ENCODE results near the gene ICA1. TPM values are rescaled to one million over a fixed set of nuclear protein-coding genes. Genes with fewer than 3 reads are reported as not detected.

Gene ICA1
- total and polyA plus RNA-seq, 2 experiments from 2014 or later, result 45.2 to 83.7 TPM

DNA sequence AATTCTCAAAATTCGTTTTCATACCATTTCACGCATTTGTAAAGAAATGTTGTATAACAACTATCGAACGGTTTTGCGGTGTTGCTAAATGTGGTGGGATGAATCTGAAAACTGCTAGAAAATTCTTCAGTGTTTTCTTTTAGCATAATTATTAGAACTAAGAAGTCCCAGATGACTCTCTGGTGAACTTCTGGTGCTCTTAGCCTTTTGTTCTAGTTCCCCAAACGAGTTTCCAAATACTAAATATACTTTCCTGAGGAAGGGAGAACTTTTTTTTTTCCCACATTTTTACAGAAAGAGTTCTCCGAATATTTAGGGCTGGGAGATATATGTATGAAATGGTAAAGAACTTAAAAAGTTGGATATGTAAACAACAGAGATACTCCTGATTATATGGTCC, 82.5 kb downstream of the ICA1 start:
- Histone ChIP-seq H3K27me3 (ENCODE audit: insufficient read depth) (no peaks in the 10 kb centered on the region), H3K4me3 (no peak overlapping the region), H3F3A (replicated peaks; ENCODE audit: low read depth) (no peaks in the 10 kb centered on the region), H2AFZ (no peak overlapping the region), H3K36me3 (ENCODE audit: insufficient read depth) (no peaks in the 10 kb centered on the region), H3K4me2 (no peak overlapping the region), H3K9me2 (ENCODE audit: insufficient read depth) (no peaks in the 10 kb centered on the region), H3K27ac (ENCODE audit: low read depth) (no peak overlapping the region), H3K79me2 (replicated peaks; ENCODE audit: insufficient read depth) (no peaks in the 10 kb centered on the region), H3K4me1 (ENCODE audit: insufficient read depth) (peaks cover 16% of the 10 kb centered on the region; the same call in 1 of the 2 replicates), H4K20me1 (replicated peaks; ENCODE audit: insufficient read depth) (no peaks in the 10 kb centered on the region)
- H3K27me3 Mint-ChIP-seq (ENCODE audit: insufficient read depth, low read depth, poor library complexity), result peaks cover 2% of the 10 kb centered on the region
- TF ChIP-seq JUNB (IDR thresholded peaks at IDR 0.05; ENCODE audit: unreplicated experiment), result no peak
- no peak for TF ChIP-seq CTCF (conservative IDR thresholded peaks at IDR 0.05; ENCODE audit: low read depth in 2 of 2)
- TF ChIP-seq, protein P1, sequence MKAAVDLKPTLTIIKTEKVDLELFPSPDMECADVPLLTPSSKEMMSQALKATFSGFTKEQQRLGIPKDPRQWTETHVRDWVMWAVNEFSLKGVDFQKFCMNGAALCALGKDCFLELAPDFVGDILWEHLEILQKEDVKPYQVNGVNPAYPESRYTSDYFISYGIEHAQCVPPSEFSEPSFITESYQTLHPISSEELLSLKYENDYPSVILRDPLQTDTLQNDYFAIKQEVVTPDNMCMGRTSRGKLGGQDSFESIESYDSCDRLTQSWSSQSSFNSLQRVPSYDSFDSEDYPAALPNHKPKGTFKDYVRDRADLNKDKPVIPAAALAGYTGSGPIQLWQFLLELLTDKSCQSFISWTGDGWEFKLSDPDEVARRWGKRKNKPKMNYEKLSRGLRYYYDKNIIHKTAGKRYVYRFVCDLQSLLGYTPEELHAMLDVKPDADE (IDR thresholded peaks at IDR 0.05), result no peak
- no peak for TF ChIP-seq CREB1 (CRISPR knock-in tag; IDR thresholded peaks at IDR 0.05; ENCODE audit: low read depth)
- no peak for TF ChIP-seq STAT1 (IDR thresholded peaks at IDR 0.05; ENCODE audit: unreplicated experiment)
- no peak for TF ChIP-seq POLR2AphosphoS5 (IDR thresholded peaks at IDR 0.05; ENCODE audit: low read depth)
- TF ChIP-seq, protein P2, sequence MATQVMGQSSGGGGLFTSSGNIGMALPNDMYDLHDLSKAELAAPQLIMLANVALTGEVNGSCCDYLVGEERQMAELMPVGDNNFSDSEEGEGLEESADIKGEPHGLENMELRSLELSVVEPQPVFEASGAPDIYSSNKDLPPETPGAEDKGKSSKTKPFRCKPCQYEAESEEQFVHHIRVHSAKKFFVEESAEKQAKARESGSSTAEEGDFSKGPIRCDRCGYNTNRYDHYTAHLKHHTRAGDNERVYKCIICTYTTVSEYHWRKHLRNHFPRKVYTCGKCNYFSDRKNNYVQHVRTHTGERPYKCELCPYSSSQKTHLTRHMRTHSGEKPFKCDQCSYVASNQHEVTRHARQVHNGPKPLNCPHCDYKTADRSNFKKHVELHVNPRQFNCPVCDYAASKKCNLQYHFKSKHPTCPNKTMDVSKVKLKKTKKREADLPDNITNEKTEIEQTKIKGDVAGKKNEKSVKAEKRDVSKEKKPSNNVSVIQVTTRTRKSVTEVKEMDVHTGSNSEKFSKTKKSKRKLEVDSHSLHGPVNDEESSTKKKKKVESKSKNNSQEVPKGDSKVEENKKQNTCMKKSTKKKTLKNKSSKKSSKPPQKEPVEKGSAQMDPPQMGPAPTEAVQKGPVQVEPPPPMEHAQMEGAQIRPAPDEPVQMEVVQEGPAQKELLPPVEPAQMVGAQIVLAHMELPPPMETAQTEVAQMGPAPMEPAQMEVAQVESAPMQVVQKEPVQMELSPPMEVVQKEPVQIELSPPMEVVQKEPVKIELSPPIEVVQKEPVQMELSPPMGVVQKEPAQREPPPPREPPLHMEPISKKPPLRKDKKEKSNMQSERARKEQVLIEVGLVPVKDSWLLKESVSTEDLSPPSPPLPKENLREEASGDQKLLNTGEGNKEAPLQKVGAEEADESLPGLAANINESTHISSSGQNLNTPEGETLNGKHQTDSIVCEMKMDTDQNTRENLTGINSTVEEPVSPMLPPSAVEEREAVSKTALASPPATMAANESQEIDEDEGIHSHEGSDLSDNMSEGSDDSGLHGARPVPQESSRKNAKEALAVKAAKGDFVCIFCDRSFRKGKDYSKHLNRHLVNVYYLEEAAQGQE (IDR thresholded peaks at IDR 0.05; ENCODE audit: unreplicated experiment), result no peak
- TF ChIP-seq ZNF462 (CRISPR knock-in tag; IDR thresholded peaks at IDR 0.05), result no peak
- no peak for TF ChIP-seq EZH2 (IDR thresholded peaks at IDR 0.05; ENCODE audit: low read depth, unreplicated experiment)
- no peak for TF ChIP-seq EZH2phosphoT487 (IDR thresholded peaks at IDR 0.05; ENCODE audit: unreplicated experiment)
- no peak for TF ChIP-seq ZNF114 (CRISPR knock-in tag; IDR thresholded peaks at IDR 0.05)
- TF ChIP-seq ZNF331 (CRISPR knock-in tag; IDR thresholded peaks at IDR 0.05; ENCODE audit: low read depth), result no peak
- no peak for TF ChIP-seq NANOG (IDR thresholded peaks at IDR 0.05; ENCODE audit: borderline replicate concordance)
- no peak for ATAC-seq
- no peaks in the 10 kb centered on the region; the same call in 2 of the 3 replicates for H3K9me3 Mint-ChIP-seq
- no peak overlapping the region for H3K4me3 Mint-ChIP-seq
- H3K36me3 Mint-ChIP-seq (ENCODE audit: low read depth), result no peaks in the 10 kb centered on the region
- no peak for DNase-seq (ENCODE audit: low spot score)
- no peak overlapping the region for H3K27ac Mint-ChIP-seq
- peaks cover 25% of the 10 kb centered on the region for H3K4me1 Mint-ChIP-seq
